Measurements from ENCODE around the gene JMY.

JMY gene, protein sequence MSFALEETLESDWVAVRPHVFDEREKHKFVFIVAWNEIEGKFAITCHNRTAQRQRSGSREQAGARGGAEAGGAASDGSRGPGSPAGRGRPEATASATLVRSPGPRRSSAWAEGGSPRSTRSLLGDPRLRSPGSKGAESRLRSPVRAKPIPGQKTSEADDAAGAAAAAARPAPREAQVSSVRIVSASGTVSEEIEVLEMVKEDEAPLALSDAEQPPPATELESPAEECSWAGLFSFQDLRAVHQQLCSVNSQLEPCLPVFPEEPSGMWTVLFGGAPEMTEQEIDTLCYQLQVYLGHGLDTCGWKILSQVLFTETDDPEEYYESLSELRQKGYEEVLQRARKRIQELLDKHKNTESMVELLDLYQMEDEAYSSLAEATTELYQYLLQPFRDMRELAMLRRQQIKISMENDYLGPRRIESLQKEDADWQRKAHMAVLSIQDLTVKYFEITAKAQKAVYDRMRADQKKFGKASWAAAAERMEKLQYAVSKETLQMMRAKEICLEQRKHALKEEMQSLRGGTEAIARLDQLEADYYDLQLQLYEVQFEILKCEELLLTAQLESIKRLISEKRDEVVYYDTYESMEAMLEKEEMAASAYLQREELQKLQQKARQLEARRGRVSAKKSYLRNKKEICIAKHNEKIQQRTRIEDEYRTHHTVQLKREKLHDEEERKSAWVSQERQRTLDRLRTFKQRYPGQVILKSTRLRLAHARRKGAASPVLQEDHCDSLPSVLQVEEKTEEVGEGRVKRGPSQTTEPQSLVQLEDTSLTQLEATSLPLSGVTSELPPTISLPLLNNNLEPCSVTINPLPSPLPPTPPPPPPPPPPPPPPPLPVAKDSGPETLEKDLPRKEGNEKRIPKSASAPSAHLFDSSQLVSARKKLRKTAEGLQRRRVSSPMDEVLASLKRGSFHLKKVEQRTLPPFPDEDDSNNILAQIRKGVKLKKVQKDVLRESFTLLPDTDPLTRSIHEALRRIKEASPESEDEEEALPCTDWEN

DNA sequence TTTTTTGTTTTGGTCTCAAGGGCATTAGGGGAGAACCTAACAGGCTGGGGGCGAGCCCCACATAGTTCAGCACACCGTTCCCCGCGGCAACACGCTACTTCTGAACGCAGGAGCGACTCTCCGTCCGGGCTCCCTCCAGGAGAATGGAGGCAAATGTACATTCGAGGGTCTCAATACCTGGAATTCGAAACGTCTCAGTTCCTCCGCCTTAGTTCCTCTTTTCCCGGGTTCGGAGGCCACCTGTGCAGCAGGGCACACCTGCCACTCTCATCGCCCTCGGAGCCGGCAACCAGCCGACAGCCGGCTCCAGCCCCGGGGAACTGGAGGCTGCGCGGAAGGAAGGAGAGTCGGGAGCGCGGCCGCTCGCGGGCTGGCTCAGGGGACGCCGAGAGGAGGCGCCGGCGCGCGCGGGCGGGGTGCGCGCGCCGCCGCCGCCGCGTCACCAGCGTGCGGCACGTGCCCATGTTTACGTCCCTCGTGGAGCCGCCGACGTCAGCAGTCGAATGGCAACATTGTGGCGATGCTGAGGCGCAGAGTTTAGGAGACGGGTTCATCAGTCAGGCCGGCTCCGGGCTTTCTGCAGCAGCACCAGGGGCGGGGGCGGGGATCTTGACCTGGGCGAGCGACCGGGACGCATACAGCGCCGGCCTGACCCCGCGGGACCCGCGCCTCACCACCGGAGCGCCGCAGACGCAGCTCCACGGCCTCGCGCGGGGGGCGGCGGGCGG lies at the start of gene JMY:
TSS of gene JMY (plus strand) at position 498 of the 728 bp plus-strand sequence. CDS start 520 bp downstream, outside the sequence.
- DNase-seq = peak; percentile 74

DNA sequence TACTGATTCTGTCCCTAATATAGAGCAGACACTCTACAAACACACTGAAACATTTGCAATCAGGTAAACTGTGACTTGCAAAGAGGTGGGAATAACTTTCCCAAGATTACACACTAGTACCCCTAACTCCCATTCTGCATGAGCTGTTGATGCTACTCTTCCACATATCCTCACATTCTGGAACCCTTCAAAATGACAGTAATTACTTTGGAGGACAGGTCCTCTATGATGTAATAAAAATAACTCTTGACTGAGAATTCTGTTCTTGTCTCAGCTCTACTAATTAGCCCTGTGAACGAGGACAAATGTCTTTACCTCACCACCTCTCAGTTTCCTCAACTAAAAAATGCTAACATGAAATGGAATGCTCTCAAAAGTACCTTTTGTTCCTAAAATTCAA lies 49.5 kb upstream of the JMY start:
- DNase-seq = no peak

DNA sequence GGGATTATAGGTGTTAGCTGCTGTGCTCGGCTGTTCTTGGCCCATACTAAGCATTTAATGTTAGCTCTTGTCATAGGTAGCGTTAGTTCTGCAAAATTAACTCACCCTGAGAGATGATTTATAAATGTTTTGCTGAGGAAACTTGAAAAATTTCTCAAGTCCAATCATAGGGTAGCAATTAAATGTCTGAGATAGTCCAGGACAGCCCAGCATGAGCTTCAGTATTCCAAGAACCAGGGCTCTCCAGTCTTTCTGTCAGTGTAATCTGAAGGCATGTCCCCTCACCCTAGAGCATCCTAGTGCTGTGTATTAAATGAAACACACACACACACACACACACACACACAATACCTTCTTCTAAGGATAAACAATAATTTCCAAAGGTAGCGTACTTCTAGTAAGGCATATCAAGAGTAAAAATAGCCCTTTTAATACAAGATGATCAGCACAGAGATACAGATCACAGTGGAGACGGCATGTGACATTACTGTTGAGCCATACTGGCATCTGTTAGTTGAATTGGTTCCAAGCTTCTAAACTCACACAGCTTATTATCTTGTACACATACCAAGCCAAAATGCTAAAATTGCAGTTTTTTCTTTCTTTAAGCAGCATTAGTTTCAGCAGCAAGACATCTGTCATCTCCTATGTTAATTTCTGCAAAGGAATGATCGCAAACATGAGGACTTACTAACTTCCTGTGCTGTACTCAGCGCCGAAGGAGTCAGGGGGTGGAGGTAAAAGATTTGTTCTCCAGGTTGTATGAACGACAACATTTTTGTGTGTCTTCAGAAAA lies 46.3 kb upstream of the JMY start:
- peak; percentile 35 for DNase-seq

DNA sequence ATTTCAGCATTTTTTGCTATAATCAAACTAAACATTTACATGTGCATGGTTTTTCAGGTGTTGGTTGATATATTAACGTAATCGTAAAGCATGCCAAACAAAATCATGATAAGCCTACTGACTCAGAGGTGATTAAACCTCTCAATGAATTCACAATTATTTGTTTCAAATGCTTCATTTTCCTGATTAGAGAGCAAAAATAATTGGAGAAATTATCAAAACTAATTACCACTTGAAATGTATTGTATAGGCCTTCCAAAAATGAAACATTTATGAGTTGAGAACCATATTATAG lies 45.7 kb upstream of the JMY start:
- no peak for DNase-seq

DNA sequence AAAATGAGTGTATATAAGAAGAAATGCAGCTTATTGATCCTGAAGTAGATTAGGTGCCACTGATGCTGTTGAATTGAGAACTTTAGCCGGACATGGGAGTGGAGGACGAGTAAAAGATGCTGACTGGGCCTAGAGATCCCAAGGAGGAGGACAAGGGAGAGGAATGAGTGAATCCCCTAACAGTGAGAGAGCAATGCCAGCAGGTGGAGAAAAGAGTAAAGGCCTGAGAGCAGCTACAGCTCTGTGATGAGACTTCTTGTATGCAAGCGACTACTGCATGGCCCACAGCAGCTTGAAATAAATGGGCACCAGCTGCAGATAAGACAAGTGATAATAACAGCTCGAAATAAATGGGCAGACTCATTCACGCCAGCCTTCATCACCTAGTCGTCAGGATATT lies 44.5 kb upstream of the JMY start:
- no peak for DNase-seq

DNA sequence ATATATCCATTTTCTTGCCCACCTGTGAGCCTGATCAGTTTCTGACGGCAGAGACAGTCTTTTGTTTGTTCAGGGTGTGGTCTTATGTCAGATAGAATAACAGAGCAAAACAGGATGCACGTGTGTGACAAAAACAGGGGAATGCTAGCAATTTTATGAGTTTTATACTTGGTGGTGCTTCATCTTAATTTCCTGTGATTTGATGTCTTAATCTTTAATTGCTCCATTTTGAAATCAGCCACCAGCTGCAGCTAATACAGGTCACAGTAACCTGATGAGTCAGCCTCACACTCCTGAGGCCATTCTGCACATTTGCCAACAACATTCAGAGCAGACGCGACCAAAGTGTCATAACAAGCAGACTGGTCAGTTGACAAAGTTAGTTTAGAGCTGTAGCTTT lies 42.3 kb upstream of the JMY start:
- no peak for DNase-seq

DNA sequence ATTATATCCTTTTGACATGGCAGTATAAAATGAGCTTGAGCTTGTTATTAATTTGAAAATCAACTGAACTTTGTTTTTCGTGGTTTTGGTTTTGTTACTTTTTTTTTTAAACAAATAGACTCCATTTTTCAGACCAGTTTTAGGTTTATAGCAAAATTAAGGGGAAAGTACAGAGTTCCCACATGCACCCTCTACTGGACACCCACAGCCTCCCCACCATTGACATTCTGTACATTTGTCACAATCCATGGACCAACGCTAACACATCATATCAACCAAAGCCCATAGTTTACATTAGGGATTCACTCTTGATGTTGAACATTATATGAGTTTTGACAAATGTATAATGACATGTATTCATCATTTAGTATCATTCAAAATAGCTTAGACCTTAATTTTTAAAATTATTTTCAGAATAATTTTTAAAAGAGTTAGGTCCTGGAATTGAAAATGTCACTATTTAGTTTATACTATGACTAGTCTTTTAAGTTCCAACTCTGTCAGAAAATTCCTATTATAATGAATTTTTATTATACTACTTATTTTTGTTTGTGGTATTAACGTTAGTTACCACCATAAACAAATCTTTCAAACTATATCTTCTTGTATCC lies 35.3 kb upstream of the JMY start:
- DNase-seq = no peak

DNA sequence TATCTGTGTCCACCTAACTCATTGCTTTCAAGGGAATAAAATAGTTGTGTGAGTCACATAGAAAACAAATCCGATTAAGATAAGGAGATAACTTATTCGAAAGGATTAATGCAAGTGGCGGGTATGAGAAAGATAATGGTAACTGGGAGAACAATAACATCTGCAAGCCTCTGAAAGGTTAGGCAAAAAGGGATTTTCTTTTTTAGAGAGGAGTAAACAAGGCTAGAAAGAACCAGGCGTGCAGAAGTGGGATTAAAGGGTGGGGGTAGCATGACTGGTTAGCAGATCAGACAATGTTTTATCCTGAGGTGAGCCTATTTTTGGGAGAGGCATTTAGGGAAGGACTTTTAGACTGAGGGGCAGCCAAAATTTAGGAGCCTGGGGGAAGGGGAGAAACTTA lies 34.7 kb upstream of the JMY start:
- no peak for DNase-seq

DNA sequence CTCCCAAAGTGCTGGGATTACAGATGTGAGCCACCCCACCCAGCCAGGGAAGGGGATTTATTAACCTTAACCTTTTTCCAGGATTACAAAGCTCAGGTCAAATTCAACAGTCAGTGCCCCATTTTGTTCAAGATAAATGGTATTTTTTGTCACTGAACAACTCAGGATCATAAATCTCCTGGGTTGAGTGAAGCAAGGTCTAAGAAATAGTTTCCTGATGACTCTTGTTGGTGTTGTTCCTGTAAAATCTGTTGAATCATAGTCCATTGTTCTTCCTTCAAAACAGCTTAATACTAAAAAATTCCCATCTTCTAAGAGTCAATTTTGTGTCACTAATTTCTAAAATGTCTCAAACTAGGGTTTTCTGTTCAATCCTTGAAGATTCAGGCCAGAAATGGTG lies 33.9 kb upstream of the JMY start:
- no peak for DNase-seq

DNA sequence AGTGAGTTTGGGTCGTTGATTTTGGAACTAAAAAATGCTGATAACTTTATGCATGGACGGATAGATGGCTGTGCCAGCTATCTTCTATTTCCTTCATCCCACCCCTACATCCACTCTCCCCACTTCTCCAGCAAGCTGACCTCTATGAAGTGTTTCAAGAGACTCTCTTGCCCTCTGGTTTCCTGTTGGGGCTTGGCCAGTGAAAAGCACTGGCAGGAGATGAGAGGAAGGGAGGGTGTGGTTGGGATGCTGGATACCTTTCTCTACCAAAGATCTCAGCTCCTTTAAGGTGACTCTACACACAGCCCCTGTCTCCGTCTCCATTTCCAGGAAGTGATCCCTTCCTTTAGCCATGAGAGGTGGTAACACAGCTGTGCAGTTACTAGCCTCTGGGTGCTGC lies 30.0 kb upstream of the JMY start:
- DNase-seq = no peak

DNA sequence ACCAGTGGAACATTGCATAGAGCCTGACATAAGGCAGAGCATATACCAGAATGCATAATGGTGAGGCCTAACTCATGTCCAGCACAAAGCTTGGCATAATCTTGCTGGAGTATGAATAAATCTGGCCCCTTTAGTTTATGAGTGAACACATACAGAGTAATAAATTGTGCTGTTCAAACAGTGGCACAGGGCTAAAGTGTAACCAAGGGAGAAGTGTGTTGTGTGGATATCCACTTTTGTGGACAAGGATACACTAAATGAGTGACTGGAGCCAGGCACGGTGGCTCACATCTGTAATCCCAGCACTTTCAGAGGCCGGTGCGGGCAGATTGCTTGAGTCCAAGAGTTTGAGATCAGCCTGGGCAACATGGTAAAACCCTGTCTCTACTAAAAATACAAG lies 29.4 kb upstream of the JMY start:
- DNase-seq = no peak

DNA sequence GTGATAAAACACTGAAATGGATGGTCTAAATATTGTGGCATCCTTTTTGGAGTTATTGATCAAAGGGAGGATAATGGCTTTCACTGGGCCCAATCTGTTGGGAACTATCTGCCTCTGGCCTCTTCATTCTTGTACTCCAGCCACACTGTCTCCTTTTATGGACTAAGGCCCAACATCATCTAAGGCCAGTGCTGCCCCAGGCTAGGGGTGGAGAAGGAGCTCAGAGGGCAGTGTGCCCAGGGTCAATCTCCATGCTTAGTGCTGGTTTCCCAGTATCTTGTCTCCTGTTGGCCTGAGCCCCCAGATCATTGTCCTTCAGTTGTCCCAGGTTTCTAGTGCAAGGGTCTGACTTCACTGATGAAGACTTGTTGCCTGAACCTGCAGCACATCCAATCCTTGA lies 26.4 kb upstream of the JMY start:
- DNase-seq = no peak

DNA sequence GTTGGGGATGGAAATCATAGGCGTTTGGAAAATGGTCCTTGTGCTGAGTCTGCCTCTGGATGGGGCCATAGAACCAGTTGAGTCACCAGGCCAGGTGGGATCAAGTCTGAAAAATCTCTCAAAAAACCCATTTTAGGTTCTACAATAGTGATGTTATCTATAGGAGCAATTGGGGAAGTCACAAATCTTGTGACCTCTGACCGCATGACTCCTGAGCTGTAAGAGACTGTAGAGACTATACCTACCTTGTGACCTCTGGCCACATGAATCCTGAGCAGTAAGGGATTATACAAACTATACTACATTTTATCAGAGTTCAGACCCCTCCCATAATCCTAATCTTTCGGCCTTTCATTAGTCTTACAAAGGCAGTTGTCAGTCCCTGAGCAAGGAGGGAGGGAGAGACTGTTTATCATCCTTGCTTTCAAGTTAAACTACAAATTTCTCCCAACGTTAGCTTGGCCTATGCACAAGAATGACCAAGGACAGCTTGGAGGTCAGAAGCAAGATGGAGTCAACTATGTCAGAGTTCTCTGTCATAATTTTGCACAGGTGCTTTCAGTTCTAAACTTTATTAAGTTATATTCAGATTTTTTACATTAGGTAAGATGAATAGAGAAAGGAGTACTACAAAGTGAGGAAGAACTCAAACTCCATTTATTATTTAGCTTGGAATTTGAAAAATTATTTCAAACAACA lies 11.5 kb upstream of the JMY start:
- no peak for DNase-seq

DNA sequence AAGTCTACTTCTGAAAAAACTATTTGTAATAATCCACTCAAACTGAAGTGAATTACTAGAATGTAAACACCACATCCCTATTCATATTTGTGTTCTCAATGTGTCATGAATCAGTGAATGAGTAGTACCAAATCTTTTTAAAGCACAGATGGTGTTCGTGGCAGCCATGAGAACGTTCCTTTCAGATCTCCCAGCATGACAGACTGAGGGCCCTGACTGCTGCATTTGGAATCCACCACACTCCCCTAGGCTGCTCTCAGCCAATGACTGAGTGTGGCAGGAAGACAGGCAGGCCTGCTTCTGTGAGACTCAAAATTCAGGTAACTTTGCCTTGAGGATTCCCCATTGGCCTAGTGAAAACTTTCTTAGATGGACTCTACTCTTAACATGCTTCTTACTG lies 10.9 kb upstream of the JMY start:
- DNase-seq = no peak

DNA sequence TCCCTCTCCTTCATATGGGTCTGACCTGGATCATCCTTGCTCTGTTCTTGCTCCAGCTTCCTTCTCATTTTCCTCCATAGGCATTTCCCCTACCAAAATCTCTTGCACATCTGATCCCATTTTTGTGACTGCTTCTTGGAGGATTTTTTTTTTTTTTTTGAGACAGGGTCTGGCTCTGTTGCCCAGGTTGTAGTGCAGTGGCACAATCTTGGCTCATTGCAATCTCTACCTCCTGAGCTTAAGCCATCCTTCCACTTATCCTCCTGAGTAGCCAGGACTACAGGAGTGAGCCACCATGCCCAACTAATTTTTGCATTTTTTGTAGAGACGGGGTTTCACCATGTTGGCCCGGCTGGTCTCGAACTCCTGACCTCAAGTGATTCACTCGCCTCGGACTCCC lies 10.5 kb upstream of the JMY start:
- no peak for DNase-seq

DNA sequence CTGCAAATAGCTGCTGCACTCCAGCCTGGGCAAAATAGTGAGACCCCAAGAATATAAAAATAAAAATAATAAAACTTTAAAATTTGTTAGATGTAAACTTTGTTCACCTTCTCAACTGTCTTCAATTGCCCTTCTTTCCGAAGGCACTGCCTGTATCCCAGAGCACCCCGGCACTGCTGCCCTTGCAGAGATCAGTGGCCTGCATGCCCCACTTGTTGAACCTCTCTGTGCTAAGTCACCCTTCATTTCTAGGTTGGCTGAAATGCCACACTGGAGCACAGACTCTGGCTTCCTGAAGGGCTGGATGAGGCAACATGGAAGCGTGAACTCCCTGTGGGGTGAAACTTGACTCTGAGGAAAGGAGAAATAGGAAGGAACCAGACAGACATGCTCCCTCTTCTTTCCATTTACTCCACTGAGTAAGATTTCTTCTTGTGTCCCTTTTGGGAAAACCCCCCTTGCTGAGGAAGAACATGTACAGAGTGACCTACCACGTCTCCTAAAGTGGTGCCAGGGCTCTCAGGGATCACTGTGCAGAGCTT lies 8.4 kb upstream of the JMY start:
- DNase-seq = no peak

DNA sequence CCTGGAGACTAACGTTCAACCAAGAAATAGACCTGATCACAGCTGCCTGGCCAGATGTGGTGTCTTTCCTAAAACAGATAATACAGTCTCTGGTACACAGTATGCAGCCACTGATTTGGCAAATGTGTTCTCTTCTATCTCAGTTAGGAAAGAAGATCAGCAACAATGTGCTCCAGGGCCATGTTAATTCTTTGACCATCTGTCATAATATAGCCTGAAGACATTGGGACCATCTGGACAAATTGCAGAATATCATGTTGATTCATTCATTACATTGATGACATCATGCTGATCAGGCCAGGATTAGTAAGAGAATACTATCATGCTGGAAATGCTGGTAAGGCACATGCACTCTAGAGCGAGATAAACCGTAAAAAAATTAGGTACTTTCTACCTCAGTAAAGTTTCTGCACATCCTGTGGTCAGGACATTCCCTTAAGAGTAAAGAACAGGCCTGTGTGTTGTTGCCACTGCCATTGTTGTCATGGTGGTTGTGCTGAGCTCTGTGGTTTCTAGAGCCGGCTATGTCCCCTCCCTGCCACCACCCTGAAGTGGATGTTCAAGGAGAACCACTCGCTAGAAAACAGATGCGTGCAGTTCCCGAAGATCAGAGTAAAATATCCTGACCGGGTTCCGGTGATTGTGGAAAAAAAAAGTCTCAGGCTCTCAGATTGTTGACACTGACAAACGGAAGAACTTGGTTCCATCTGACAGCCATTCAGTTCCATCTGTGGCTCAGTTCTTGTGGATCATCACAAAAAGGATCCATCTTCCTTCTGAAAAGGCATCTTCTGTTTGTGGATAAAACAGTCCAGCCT lies 6.4 kb upstream of the JMY start:
- peak; percentile 82 for DNase-seq

DNA sequence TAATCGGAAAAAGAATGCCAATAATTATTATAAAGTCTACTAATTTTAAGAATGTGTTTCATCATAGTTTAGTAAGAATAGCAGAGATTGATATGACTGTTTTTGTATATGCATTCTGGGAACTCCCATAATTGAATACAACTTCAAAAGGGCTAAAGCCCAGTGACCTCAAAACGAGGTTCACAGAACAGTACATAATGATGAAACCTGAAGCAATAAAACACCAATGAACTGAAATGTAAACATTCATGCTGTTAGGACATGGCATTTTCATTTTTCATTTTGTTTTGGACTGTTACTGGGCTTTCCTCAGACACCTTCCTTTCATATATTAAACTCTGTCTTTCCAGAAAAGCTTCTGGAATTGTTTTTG lies 684 bp upstream of the JMY start:
- DNase-seq = no peak

DNA sequence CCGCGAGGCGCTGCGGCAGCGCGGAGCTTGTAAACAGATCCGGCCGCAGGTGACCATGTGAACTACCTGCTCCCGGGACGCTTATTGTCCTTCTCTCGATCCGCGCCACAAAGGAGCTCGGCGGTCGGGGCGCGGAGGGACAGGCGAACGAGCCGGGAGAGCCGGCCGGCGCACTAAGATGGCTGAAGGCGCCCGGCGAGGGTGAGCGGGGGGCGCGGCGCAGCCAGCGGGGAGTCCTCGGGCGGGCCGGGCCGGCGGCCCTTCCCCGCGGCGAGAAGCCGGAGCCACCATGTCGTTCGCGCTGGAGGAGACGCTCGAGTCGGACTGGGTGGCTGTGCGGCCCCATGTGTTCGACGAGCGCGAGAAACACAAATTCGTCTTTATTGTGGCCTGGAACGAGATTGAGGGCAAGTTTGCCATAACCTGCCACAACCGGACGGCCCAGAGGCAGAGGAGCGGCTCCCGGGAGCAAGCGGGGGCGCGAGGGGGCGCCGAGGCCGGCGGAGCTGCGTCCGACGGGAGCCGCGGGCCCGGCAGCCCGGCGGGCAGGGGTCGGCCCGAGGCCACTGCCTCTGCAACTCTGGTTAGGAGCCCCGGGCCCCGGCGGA lies 535 bp downstream of the JMY start:
- DNase-seq = no peak

Measured in NCI-H446 treated with DMSO at 0.1 percent for 48 hours (cell line).